Left renal pelvis (tissue), 4 donors: ENCODE measurements around the gene DRD1. TPM values are rescaled to one million over a fixed set of nuclear protein-coding genes. Genes with fewer than 3 reads are reported as not detected.
"Not testable (repeated sequence)": the region's sequence is repeated elsewhere in the genome, so short reads cannot be mapped to it uniquely, and the experiment has no call there.

Source experiments
- DNase-seq, 4 donors: peaks; one replicate each; pipeline ENCODE4 v3.0.0-alpha.2; 2013; ENCODE audit warnings: low read depth in 4 of 4, low spot score in 3 of 4
- polyA plus RNA-seq, 4 donors: library from polyadenylated mRNA; unstranded; fragments of 120-200 nt; gene quantifications; one replicate each; pipeline ENCODE4 v1.2.1, GENCODE V29; 2013; ENCODE audit not compliant: insufficient read length in 4 of 4

The DRD1 gene
- polyA plus RNA-seq, 4 donors, result 0.06 TPM; not detected in 3

GRCh38 chr5:175468892-175469291 lies 24.9 kb upstream of the DRD1 start:
- no peak for DNase-seq

DNA sequence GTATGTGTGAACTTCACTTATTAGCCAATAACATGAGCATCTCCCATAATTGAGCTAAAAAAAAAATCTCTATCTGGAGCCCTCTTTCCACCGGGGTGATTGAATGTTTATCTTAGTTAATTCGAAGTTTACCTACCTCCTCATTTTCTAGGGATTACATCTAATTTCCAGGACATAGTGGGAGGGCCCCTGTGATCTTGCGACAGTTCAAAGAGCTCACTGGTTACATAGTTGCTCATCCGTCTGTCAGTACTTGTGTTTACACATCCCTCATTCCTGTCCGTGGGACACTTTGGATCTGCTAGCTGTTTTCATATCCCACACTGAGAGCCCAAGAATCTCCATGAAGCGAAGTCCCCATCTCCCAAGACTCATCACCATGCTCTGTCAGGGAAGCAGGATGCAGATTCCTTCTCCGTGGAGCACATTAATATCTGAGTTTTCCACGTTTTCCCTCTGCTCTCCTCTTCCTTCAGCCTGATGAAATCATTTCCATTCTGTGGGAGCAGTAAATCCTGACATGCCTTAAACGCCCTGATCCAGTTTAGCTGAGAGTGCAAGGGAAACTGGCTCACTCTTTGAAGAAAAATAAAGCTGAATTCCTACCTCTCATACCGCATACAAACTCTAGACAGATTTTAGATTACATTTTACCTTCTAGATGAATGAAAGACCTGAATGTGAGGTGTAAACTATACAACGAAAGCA lies 24.2 kb upstream of the DRD1 start:
- DNase-seq, result no peak

GRCh38 chr5:175466700-175467318 lies 22.8 kb upstream of the DRD1 start:
- no peak for DNase-seq

GRCh38 chr5:175465282-175465681 lies 21.3 kb upstream of the DRD1 start:
- DNase-seq, result no peak

- no peak for DNase-seq
These were observed 20.9 kb upstream of the DRD1 start for GRCh38 chr5:175464942-175465233.

GRCh38 chr5:175464074-175464941 lies 20.3 kb upstream of the DRD1 start:
- DNase-seq, result no peak

DNA sequence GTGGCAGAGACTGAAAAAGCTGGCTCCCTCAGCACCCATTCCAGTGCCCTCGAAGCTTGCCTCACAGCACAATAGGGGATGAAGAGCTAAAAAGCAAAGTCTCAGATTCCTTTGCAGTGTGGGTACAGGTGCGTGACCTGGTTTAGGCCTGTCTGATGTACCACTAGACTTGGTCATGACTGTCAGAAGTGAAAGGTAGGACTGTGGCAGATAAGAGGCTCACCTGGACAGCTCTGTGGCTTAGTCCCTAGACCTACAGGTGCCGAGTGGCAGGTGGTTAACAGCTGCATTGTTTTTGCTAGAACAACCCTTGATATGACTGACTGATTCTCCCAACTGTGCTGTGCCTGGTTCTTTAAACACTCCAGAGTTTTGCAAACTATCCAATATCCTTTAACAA lies 19.7 kb upstream of the DRD1 start:
- DNase-seq, result no peak

DNA sequence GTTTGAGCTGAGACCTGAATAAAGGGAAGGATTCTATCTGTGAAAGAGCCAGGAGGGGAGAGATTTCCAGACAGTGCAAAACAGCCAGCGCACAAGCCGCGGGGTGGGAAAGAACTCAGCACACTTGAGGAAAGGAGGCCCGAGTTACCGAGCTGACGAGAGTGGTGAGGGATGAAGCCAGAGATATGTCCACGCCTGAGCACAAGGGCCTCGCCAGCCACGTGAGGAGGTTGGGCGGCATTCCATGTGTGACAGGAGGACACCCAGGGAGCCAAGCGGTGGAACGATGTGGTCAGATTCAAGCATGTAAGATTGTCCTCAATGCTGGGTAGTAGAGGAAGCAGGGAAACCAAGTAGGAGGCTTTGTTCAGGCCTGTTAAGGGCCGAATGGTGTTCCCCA lies 17.4 kb upstream of the DRD1 start:
- DNase-seq, result no peak

GRCh38 chr5:175460552-175460951 lies 16.6 kb upstream of the DRD1 start:
- no peak for DNase-seq

GRCh38 chr5:175460126-175460525 lies 16.1 kb upstream of the DRD1 start:
- no peak for DNase-seq

DNA sequence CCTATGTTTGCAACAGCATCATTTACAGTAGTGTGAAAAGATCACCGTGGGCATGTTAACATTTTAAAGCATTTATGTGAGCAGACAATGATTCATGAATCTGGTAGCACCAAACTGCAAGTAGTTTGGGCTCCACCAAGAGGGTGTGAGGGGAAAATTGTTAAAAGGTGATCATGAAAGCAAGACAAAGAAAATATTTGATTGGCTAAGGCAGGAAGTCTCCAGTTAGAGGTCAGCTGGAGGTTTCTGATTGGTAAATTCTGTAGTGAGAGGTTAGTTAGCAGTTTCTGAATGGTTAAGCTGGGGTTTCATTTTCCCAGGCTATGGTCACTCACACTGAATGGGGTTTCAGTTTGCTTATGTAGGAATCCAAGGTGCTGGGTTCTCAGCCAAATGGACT lies 13.5 kb upstream of the DRD1 start:
- no peak for DNase-seq

DNA sequence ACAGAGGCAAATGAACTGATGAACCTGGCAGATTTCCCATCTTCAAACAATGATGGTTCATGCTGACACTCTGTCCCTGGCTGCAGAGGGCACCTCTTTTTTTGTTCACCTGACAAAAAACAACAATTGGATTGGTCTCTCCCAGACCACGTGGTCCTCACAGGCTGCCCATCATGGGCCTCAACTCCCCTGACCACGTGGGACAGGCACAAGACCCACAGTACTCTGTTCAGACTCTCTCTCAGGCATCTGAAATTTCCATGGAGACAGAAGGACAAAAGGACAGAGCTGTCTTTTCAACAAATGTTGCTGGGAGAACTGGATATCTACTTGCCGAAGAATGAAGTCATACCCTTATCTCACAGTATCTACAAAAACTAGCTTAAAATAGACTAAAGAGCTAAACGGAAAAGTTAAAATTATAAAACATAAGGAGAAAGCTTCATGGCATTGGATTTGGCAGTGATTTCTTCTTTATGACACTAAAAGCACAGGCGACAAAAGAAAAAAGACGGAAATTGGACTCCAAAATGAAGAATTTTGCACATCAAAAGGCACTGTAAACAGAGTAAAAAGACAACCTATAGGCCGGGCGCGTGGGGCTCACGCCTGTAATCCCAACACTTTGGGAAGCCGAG lies 12.2 kb upstream of the DRD1 start:
- DNase-seq, result no peak

DNA sequence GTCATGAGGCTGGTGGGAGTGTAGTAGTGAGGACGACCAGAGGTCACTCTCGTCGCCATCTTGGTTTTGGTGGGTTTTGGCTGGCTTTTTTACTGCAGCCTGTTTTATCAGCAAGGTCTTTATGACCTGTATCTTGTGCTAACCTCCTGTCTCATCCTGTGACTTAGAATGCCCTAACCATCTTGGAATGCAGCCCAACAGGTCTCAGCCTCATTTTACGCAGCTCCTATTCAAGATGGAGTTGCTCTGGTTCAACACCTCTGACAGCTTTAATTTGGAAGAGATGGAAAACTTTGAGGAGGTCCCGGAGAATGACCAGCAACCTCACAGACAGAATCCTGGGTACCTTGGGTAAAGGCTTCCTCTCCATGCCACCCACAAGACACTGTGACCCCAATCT lies 10.4 kb upstream of the DRD1 start:
- not testable (repeated sequence) for DNase-seq

GRCh38 chr5:175452166-175452565 lies 8.2 kb upstream of the DRD1 start:
- no peak for DNase-seq

DNA sequence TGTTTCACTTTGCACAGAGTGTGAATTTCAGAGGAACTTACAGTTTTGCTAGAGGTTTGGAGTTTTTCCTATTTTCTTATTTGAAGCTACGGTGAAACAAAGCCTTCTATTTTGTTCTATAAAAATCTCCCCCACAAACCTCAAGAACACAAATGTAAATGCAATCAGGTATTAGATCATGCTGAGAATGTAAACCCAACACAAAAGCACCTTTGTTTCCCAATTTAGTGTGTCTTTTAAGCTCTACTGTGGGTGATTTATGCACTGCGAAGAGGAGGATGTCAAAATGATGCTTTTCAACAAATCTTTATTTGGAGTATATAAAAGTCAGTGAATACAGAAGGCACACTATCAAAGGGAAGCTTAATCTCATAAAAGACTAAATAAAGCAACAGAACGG lies 4.3 kb upstream of the DRD1 start:
- no peak for DNase-seq

GRCh38 chr5:175447571-175447970 lies 3.6 kb upstream of the DRD1 start:
- DNase-seq, result no peak

GRCh38 chr5:175446378-175446777 lies 2.4 kb upstream of the DRD1 start:
- not testable (repeated sequence) for DNase-seq

GRCh38 chr5:175444905-175445456 lies 999 bp upstream of the DRD1 start:
- no peak for DNase-seq

DNA sequence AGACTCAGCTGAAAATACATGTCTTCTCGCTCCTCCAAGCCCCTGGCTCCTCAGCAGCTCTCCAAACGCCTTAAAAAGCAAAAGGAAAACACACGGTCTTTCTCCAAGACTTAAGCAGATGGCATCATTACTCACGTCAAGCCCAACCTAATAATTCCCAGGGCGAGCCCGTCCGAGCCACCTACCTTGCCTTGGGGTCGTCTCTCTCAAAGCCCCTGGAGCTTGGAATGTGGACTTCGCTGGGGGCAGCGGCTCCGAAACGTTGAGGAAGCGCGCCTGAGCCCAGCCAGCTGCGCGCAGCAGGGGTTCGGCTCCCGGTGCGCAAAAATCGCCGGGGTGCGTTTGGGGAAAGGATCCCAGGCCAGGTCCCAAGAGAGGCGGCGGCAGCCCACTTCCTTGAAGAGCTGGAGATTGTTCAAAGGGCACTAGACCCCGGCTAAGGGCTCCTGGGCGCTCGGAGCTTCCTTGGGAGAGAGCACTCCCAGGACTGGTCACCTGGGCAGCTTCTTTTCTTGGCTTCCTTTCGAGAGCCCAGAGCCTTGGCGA lies 395 bp downstream of the DRD1 start:
- DNase-seq, result no peak

DNA sequence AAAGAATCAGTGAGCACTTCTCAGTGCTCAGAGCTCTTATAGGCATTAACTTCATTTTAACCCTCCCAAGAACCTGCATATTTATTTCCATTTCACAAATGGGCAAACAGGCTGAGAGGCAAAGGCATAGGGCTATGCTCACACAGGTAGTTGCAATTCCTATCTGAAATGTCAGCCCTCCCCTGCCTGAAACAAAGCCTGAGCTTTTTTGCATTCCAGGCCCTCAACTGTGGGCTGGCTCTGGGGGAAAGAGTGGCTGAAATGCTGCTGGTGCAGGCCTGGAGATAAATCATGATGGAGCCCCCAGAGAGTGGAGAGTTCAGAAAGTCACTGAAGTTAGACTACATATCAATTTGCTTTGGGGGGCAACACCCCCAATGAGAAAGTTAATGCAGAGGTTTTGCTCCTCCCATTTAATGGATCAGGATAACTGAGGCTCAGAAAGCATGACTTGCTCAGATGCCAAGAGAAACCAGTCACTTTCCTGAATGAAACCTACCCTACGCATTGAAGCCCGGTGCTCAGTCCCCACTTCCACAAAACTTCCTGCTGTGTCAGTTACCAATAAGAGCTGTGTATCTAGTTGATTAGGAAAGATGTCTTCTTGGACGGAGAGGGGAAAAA lies 5.6 kb downstream of the DRD1 start:
- DNase-seq, result no peak
